GM19239 (cell line): ENCODE results near the gene ACOT12.
"Not testable (repeated sequence)": the region's sequence is repeated elsewhere in the genome, so short reads cannot be mapped to it uniquely, and the experiment has no call there.

Source experiments
- DNase-seq: peaks from one replicate; pipeline ENCODE4 v3.0.0; 2011; ENCODE audit warnings: low spot score; ENCODE audit not compliant: insufficient read length
- FAIRE-seq: peaks from 2 replicates; lab custom pipeline; 2011; peaks lifted over from hg19 to GRCh38; lab: Jason Lieb, UNC

ACOT12 gene

GRCh38 chr5:81302596-81302995, 91.3 kb downstream of the ACOT12 start:
- FAIRE-seq (no peak), DNase-seq (no peak)

- FAIRE-seq (peak; percentile 99), DNase-seq (peak; percentile 71)
Observed at GRCh38 chr5:81301271-81302015, 92.5 kb downstream of the ACOT12 start, which contains the start of gene ZCCHC9. ZCCHC9 (plus strand) TSS chr5:81301587; CDS start chr5:81304758, 3,171 bp downstream.

GRCh38 chr5:81300921-81301270, 93.0 kb downstream of the ACOT12 start:
- DNase-seq (no peak), FAIRE-seq (no peak)

- no peak for FAIRE-seq
- no peak for DNase-seq
Observed at GRCh38 chr5:81297531-81297930, 96.4 kb downstream of the ACOT12 start.

- not testable (repeated sequence) for FAIRE-seq, DNase-seq
Observed at GRCh38 chr5:81294021-81294420, 99.9 kb downstream of the ACOT12 start.

- FAIRE-seq: no peak
- no peak for DNase-seq
Observed at GRCh38 chr5:81292130-81292529, 101.8 kb downstream of the ACOT12 start.

GRCh38 chr5:81290146-81290545, 103.8 kb downstream of the ACOT12 start:
- no peak for DNase-seq
- FAIRE-seq: no peak

- FAIRE-seq: peak; percentile 45
Observed at GRCh38 chr5:81288021-81288433, 105.9 kb downstream of the ACOT12 start.

GRCh38 chr5:81286059-81286617, 107.8 kb downstream of the ACOT12 start:
- DNase-seq (no peak), FAIRE-seq (no peak)

More at GRCh38 chr5:81288021-81288433, 105.9 kb downstream of the ACOT12 start:
- DNase-seq: no peak

GRCh38 chr5:81283976-81284375, 110.0 kb downstream of the ACOT12 start:
- no peak for DNase-seq
- no peak for FAIRE-seq
